ENCODE results near the gene KIAA0232. TPM values are rescaled to one million over a fixed set of nuclear protein-coding genes. Genes with fewer than 3 reads are reported as not detected.
A peak's percentile ranks its signal among the peaks of the same experiment; 100 is the strongest.

KIAA0232 gene, protein sequence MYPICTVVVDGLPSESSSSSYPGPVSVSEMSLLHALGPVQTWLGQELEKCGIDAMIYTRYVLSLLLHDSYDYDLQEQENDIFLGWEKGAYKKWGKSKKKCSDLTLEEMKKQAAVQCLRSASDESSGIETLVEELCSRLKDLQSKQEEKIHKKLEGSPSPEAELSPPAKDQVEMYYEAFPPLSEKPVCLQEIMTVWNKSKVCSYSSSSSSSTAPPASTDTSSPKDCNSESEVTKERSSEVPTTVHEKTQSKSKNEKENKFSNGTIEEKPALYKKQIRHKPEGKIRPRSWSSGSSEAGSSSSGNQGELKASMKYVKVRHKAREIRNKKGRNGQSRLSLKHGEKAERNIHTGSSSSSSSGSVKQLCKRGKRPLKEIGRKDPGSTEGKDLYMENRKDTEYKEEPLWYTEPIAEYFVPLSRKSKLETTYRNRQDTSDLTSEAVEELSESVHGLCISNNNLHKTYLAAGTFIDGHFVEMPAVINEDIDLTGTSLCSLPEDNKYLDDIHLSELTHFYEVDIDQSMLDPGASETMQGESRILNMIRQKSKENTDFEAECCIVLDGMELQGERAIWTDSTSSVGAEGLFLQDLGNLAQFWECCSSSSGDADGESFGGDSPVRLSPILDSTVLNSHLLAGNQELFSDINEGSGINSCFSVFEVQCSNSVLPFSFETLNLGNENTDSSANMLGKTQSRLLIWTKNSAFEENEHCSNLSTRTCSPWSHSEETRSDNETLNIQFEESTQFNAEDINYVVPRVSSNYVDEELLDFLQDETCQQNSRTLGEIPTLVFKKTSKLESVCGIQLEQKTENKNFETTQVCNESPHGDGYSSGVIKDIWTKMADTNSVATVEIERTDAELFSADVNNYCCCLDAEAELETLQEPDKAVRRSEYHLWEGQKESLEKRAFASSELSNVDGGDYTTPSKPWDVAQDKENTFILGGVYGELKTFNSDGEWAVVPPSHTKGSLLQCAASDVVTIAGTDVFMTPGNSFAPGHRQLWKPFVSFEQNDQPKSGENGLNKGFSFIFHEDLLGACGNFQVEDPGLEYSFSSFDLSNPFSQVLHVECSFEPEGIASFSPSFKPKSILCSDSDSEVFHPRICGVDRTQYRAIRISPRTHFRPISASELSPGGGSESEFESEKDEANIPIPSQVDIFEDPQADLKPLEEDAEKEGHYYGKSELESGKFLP (N-terminal part only)
- total RNA-seq: 15.0 and 20.9 TPM in 2 replicates

DNA sequence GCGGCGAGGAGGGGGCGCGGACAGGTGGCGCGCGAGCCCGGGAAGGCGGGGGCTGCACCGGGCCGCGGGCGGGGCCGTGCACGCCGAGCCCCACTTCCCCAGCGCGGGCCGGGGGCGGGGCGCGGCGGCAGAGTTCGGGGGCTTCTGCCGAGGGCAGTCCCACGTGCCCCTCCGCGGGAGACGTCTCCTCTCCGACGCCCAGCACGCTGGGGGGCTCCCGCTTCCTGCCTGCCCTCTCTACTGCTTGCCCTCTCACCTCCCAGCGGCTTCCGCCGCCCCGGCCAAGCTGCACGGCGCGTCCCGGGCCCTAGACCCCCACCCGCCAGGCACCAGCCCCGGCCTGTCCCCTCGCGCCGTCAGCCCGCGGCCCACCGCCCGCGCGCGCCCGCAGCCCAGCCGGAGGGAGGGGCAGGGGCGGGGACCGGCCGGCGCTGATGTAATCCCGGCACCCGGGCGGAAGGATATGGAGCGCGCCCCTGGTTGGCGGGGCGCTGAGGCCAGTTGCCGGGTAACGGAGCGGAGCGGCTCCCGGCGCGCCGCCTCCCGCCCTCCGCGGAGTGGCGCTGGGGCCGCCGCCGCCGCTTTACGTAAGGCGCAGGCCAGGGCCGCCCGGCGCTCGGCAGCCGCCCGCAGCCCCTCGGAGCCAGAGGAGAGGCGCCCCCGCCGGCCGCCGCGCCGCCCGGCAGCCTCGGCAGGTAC is at the start of gene KIAA0232:
KIAA0232 (plus strand) TSS at position 581 of the 699 bp plus-strand sequence. CDS start 41,727 bp downstream, outside the sequence.
- H3K4me3 ChIP-seq (ENCODE audit: low read depth, low read length): peak within 1 kb of the TSS; percentile 85
- TF ChIP-seq CTCF (conservative IDR thresholded peaks at IDR 0.05; ENCODE audit: low read depth, low read length): no peak
- no peak for DNase-seq (ENCODE audit: low read depth)

DNA sequence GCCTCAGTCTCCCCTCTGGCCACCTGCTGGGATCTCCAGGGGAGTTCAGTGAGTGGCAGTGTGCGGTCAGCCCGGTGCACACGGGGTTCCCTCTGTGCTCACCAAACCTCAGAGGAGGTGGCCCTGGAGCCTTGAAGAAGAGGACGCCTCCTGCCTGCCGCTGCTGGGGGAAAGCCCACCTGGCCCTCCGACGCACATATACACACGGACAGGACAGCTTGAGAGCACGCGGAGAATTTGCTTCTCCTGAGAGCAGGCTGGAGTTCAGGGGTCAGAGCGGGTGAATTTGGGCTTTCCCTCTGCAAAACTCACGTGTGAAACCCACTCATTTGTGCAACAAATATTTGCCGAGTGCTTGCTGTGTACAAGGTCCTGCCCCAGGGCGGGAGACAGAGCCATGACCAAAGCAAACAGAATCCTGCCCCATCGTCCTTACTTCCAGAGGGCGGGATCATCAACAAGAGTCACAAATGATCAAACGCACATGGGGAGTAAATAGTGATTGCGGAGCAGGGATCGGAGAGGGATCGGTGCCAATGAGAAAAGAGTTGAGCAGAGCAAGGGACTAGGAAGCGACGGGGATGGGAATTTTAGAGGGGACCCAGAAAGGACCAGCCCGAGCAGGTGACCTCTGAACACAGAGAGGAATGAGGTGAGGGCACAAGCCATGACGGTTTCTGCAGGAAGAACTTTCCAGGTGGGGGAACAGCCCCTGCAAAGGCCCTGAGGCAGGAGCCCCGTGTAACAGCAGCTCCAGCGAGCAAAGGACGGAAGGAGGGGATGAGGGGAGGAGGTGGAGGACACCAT is 49.0 kb upstream of the KIAA0232 start:
- H3K4me3 ChIP-seq (ENCODE audit: low read depth, low read length): no peak overlapping the region
- no peak for TF ChIP-seq CTCF (conservative IDR thresholded peaks at IDR 0.05; ENCODE audit: low read depth, low read length)
- no peak for DNase-seq (ENCODE audit: low read depth)

DNA sequence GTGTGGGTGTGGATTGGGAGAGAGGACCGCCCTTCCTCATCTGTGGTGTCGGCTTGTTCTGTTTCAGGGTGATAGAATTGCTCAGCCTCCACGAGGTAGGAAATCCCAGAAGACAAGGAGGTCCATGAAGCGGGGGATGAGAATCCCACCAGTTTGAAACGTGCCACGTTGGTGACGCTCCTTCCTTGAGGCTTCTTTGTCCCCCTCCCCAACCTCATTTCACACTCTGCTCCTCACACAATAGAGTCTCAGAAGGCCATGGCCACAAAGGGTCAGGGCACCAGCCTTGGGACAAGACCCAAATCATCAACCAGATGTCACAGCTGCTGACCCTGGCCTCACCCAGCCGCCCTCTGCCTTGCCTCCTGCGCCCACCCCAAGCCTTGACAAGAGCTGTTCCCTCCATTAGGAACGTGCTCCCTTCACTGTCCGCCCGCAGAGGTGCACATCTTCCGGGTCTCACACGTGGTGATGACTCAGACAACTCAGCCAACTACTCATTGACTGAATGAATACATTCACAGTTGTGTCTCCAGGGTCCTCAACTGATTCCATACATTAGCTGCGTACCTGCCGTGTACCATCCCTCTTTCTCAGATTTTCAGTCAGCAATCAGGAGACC is 48.3 kb upstream of the KIAA0232 start:
- TF ChIP-seq CTCF (conservative IDR thresholded peaks at IDR 0.05; ENCODE audit: low read depth, low read length): no peak
- DNase-seq (ENCODE audit: low read depth): no peak
- no peak overlapping the region for H3K4me3 ChIP-seq (ENCODE audit: low read depth, low read length)

DNA sequence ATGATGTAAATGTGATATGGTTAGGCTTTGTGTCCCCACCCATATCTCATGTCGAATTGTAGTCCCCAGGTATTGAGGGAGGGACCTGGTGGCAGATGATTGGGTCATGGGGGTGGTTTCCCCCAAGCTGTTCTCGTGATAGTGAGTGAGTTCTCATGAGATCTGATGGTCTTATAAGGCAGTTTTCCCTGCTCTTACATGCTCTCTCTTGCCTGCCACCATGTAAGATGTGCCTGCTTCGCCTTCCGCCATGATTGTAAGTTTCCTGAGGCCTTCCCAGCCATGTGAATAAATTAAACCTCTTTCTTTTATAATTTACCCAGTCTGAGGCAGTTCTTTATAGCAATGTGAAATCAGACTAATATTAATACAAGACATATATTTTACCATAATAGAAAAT is 42.6 kb upstream of the KIAA0232 start:
- DNase-seq (ENCODE audit: low read depth): no peak
- TF ChIP-seq CTCF (conservative IDR thresholded peaks at IDR 0.05; ENCODE audit: low read depth, low read length): no peak
- no peak overlapping the region for H3K4me3 ChIP-seq (ENCODE audit: low read depth, low read length)

DNA sequence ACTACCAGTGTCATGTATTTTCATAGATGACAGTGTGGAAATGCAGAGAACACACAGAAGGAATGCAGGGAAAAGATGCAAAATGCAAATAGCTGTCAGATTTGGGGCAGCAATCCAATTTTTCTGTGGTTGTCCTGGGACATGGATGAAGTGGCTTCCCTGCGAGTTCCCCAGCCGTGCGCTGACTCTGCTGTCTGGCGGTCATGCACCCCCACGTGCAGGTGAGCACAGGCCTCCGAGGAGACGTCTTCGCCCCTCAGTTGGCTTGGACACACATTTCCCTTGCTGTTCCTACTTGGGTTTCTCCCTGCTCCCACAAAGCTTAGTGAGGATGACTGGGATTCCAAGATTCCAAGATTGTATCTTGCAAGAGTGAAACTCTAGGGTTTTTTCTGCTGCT is 42.2 kb upstream of the KIAA0232 start:
- TF ChIP-seq CTCF (conservative IDR thresholded peaks at IDR 0.05; ENCODE audit: low read depth, low read length): no peak
- no peak for DNase-seq (ENCODE audit: low read depth)
- H3K4me3 ChIP-seq (ENCODE audit: low read depth, low read length): no peak overlapping the region
